HG03159 (cell line): Measurements from ENCODE around the gene CLEC2B.
"Not testable (repeated sequence)": the region's sequence is repeated elsewhere in the genome, so short reads cannot be mapped to it uniquely, and the experiment has no call there.

ENCODE experiments used
- ATAC-seq: cut with Tn5 transposase; IDR thresholded peaks from one replicate; pipeline ENCODE4 v1.9.1; 2021; ENCODE audit warnings: mild to moderate bottlenecking, moderate library complexity; ENCODE audit not compliant: unreplicated experiment

CLEC2B gene

DNA sequence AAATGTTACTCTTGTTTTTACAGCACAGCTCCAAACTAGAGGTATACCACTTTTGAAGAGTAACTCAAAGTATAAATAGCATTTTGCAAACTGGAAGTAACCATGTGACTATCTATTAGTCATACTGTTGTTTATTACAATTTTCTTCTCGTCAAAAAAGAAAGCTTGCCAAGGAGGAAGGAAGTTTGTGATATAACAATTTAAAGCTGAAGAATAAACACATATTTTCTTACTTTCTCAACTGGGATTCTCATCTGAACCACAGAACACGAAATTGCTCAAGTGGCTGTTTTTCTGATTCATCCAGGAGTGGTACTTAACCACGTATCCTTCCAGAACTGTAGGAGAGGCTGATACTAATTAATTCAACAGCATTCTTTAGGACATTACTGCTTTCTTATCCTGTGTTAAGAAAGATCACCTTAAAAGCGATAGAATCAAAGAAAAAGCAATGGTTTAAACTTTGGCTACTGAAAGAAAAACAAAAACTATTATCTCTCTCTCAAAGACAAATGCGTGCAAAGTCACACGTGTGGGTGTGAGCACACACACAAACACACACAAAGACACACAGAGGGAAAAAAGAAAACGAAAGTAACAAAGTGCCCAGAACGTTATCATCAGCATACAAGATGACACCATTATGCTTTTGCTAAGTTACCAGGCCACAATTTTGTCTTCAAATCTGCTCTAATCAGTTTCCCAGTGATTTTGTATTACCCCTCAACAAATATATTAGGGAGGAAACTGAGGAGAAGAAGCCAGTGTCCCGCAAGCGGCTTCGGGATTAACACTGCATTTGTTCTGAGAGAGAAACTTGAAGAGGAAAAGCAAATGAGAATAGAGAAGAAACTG lies at the start of gene CLEC2B:
CLEC2B (minus strand) TSS at position 48 of the 855 bp plus-strand sequence.
- ATAC-seq, result peak; percentile 54

- ATAC-seq, result no peak
Observed at GRCh38 chr12:9911708-9912107, 42.6 kb upstream of the CLEC2B start.

DNA sequence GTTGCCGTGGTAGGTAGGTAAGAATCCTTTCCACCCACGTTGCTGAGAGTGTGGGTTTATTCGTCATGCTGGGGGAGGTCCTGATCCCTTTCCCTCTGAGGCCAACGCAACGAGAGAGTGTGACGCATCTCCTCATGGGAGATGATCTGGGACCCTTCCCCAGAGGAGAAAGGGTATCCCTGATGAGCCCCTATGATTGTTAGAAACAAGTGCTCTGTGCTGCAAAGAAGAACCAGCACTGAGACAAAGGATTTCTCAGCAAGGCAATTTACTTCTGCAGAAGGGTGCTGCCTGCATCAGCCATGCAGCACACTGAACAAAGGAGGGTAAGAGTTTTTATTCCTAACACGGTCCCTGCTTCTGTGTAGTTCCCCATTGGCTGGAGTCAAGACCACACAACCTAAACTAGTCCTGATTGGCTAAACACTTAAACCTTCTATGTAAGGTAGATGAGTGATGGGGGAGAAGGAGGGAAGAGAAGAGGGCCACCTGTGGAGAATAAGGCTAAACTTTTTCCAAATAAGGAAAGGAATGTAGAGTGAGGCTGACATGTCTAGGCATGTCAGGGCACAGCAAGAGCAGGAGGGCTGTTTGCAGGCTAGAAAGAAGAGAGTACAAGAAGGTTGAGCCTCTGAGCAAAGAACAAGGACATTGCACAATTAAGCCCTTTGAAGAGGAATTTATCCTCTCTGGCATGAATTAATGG lies 41.7 kb upstream of the CLEC2B start:
- ATAC-seq, result no peak

- ATAC-seq, result no peak
Observed at GRCh38 chr12:9909724-9910123, 40.6 kb upstream of the CLEC2B start.

GRCh38 chr12:9908350-9908749 lies 39.2 kb upstream of the CLEC2B start:
- ATAC-seq, result no peak

- ATAC-seq, result no peak
Observed at GRCh38 chr12:9907769-9908168, 38.6 kb upstream of the CLEC2B start.

GRCh38 chr12:9906873-9907272 lies 37.7 kb upstream of the CLEC2B start:
- ATAC-seq, result no peak

DNA sequence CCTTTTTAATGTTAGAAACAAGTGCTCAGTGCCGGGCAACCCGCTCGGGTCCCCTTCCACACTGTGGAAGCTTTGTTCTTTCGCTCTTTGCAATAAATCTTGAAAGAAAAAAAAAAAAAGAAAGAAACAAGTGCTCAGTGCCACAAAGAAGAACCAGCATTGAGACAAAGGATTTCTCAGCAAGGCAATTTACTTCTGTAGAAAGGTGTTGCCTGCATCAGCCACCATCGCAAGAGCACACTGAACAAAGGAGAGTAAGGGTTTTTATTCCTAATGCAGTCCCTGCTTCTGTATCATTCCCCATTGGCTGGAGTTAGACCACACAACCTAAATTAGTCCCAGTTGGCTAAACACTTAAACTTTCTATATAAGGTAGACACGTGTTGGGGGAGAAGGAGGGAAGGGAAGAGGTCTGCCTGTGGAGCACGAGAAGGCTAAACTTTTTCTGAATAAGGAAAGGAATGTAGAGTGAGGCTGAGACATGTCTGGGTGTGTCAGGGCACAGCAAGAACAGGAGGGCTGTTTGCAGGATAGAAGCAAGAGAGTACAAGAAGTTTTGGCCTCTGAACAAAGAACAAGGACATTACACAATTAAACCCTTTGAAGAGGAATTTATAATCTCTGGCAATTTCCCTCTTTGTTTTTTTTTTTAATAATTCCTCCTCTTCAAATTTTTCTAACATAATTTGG lies 33.5 kb upstream of the CLEC2B start:
- ATAC-seq, result no peak

- ATAC-seq, result no peak
Observed at GRCh38 chr12:9900930-9901329, 31.8 kb upstream of the CLEC2B start.

- ATAC-seq, result no peak
Observed at GRCh38 chr12:9899209-9899608, 30.1 kb upstream of the CLEC2B start.

GRCh38 chr12:9897535-9897934 lies 28.4 kb upstream of the CLEC2B start:
- ATAC-seq, result no peak

GRCh38 chr12:9895215-9895971 lies 26.2 kb upstream of the CLEC2B start:
- no peak for ATAC-seq

GRCh38 chr12:9888665-9889273 lies 19.6 kb upstream of the CLEC2B start:
- ATAC-seq, result no peak

DNA sequence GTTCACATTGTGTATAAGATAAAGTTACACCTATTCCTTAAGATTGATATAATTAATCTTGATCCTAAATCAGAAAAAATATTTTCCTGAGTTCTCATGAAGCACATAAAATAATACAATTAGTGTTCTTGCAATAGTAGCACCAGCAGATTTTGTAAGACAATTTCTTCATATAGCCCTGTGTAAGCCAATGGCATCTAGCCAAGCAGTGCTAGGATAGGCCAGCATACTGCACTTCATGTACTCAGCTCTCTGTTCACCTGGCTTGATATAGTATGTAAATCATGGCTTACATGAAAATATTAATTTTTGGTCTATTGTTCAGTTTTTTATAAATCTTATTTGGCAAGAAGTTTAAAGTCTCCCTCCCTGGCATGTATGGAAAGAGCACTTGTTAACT lies 14.0 kb upstream of the CLEC2B start:
- ATAC-seq, result no peak

DNA sequence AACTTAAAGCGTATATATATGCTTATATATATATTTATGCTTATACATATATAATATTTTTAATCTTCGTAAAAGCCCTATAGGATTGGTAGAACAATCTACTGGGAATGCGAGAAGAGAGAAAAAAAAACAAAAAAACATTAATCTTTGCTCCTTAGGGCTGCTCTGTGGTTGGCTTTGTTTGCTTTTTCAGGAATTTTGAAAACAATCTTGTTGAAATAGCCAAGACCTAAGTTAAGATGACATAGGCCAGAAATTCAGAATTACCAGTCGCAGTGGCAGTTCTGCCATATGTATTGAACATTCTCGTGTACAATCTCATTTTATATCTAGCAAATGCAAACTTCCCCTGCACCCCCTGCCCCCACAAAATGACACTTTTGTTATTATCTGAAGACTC lies 12.8 kb upstream of the CLEC2B start:
- no peak for ATAC-seq

- no peak for ATAC-seq
Observed at GRCh38 chr12:9881246-9881645, 12.1 kb upstream of the CLEC2B start, which contains the start of gene KLRF2. KLRF2 (plus strand) TSS chr12:9881489; CDS start chr12:9881596, 107 bp downstream.

GRCh38 chr12:9880532-9881078 lies 11.5 kb upstream of the CLEC2B start:
- no peak for ATAC-seq

- not testable (repeated sequence) for ATAC-seq
Observed at GRCh38 chr12:9876120-9876519, 7.0 kb upstream of the CLEC2B start.

- ATAC-seq, result no peak
Observed at GRCh38 chr12:9872742-9873141, 3.6 kb upstream of the CLEC2B start.

GRCh38 chr12:9872162-9872561 lies 3.0 kb upstream of the CLEC2B start:
- ATAC-seq, result no peak
